ENCODE measurements around the gene MKRN1.

DNA sequence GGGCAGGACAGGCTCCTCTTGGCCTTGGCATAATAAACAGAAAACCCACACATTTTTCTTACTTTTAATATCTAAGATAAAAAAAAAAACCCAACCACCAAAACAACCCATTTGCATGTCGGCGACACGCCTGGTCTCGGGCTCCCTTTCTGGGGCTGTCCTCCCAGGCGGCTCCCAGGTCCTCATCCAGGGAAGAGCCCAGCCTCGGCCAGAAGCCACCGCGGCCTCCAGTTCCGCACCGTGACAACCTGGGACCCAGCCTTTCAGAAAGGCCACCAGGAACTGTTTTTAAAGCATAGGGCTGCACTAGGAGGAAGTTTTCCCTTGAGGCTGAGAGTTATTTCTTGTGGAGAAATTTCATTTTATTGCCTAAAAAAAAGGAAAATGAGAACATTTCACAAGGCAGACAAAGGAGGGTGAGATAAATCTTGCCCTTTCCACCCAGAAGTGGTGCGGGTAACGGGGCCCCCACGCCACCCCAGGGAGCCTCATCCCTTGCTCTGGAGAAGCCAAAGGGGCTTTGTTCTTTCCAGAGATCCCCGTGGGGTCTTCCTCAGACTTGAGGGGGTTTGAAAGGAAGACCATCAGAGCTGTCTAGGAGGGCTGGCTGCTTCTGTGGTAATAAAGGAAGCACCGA is 39.2 kb upstream of the MKRN1 start:
- TF ChIP-seq, protein P1, sequence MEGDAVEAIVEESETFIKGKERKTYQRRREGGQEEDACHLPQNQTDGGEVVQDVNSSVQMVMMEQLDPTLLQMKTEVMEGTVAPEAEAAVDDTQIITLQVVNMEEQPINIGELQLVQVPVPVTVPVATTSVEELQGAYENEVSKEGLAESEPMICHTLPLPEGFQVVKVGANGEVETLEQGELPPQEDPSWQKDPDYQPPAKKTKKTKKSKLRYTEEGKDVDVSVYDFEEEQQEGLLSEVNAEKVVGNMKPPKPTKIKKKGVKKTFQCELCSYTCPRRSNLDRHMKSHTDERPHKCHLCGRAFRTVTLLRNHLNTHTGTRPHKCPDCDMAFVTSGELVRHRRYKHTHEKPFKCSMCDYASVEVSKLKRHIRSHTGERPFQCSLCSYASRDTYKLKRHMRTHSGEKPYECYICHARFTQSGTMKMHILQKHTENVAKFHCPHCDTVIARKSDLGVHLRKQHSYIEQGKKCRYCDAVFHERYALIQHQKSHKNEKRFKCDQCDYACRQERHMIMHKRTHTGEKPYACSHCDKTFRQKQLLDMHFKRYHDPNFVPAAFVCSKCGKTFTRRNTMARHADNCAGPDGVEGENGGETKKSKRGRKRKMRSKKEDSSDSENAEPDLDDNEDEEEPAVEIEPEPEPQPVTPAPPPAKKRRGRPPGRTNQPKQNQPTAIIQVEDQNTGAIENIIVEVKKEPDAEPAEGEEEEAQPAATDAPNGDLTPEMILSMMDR (IDR thresholded peaks at IDR 0.05): no peak
- TF ChIP-seq POLR2A (IDR thresholded peaks at IDR 0.05) (no peak), EP300 (IDR thresholded peaks at IDR 0.05) (no peak)
